HepG2 (cell line): ENCODE data around the gene YPEL4. TPM values are rescaled to one million over a fixed set of nuclear protein-coding genes. Genes with fewer than 3 reads are reported as not detected.

Experiments used
- AKNA ChIP-seq: sonication (generic); formaldehyde crosslinking; IDR thresholded peaks from 2 replicates; pipeline ENCODE4 v1.4.0; 2020; ENCODE audit warnings: missing genetic modification reagents, borderline replicate concordance
- FOXP1 ChIP-seq, 2 experiments: fragments of 450-650 bp in 1 of 2; IDR thresholded peaks; 2 replicates each; pipeline ENCODE4 v1.6.1; 2017 to 2018; ENCODE audit warnings: antibody characterized with exemption in 1 of 2
- HOXD1 ChIP-seq: sonication (generic); formaldehyde crosslinking; IDR thresholded peaks from 2 replicates; pipeline ENCODE4 v1.5.0; 2020; ENCODE audit warnings: missing genetic modification reagents
- MYC ChIP-seq: sonication (generic); formaldehyde crosslinking; IDR thresholded peaks from 2 replicates; pipeline ENCODE4 v1.9.0; 2021; ENCODE audit warnings: missing genetic modification reagents, borderline replicate concordance
- SCMH1 ChIP-seq: sonication (generic); formaldehyde crosslinking; IDR thresholded peaks from 2 replicates; pipeline ENCODE4 v1.9.0; 2021; ENCODE audit warnings: missing genetic modification reagents, mild to moderate bottlenecking, borderline replicate concordance
- THYN1 ChIP-seq: sonication (generic); formaldehyde crosslinking; IDR thresholded peaks from 2 replicates; pipeline ENCODE4 v1.8.1; 2023; ENCODE audit warnings: low read depth, mild to moderate bottlenecking, moderate library complexity, missing genetic modification reagents, borderline replicate concordance
- ZNF251 ChIP-seq: sonication (generic); formaldehyde crosslinking; IDR thresholded peaks from 2 replicates; pipeline ENCODE4 v1.9.0; 2021; ENCODE audit warnings: mild to moderate bottlenecking, missing genetic modification reagents
- ZNF292 ChIP-seq: sonication (generic); formaldehyde crosslinking; IDR thresholded peaks from 2 replicates; pipeline ENCODE4 v1.8.1; 2022; ENCODE audit warnings: mild to moderate bottlenecking, low read depth, missing genetic modification reagents, borderline replicate concordance
- polyA plus RNA-seq, 8 experiments: library from polyadenylated mRNA; depleted of rRNA in 3 of 8; stranded (reverse) in 7 of 8; unstranded in 1 of 8; fragments of >200 nt; fragmentation: Illumina TruSeq in 4 of 8; extraction: Trizol in 4 of 8; gene quantifications; 2 replicates each; pipeline versions ENCODE4 v1.2.1 to v1.2.3, GENCODE V29; 2011 to 2016; ENCODE audit warnings: low read depth in 4 of 8, missing spikeins in 1 of 8, mixed read lengths in 1 of 8; ENCODE audit not compliant: insufficient read depth in 1 of 8
- total RNA-seq, 5 experiments: library from RNA; depleted of rRNA; stranded (reverse); fragments of >200 nt; fragmentation: Illumina TruSeq; extraction: Trizol; gene quantifications; 2 replicates each; pipeline ENCODE4 v1.2.3, GENCODE V29; 2016; ENCODE audit warnings: low read depth in 1 of 5
- TF ChIP-seq, protein P1 (sequence below): sonication (generic); formaldehyde crosslinking; IDR thresholded peaks from 2 replicates; pipeline ENCODE4 v1.8.0; 2022; ENCODE audit warnings: mild to moderate bottlenecking, missing genetic modification reagents; ENCODE audit not compliant: insufficient replicate concordance
- TF ChIP-seq, protein P2 (sequence below): sonication (generic); formaldehyde crosslinking; IDR thresholded peaks from 2 replicates; pipeline ENCODE4 v1.4.0; 2020; ENCODE audit warnings: mild to moderate bottlenecking, low read depth, missing genetic modification reagents

Gene YPEL4
- total and polyA plus RNA-seq, 2 of the 13 experiments (the other 11 are each of a cell fraction or from before 2014, with no cell fraction given): 0.04 TPM; not detected in 1

DNA sequence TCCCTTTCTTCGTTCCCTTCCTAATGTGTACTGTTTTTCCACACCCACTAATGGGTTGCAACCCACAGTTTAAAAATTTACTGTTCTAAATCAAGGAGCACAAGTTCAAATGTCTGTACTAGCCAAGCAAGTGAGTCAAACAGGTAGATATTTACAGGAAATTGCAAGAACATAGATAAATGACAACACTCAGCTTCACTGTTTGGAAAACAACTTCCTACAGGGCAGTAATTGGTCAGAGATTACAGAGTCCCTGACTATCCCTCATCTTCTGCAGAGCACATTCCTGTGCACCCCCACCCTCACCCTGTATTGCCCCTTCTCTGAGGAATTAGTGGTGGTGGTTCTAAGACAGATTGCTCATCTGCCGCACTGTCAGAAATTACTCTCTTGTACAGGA lies 50.3 kb downstream of the YPEL4 start (continued):
- TF ChIP-seq, protein P1, sequence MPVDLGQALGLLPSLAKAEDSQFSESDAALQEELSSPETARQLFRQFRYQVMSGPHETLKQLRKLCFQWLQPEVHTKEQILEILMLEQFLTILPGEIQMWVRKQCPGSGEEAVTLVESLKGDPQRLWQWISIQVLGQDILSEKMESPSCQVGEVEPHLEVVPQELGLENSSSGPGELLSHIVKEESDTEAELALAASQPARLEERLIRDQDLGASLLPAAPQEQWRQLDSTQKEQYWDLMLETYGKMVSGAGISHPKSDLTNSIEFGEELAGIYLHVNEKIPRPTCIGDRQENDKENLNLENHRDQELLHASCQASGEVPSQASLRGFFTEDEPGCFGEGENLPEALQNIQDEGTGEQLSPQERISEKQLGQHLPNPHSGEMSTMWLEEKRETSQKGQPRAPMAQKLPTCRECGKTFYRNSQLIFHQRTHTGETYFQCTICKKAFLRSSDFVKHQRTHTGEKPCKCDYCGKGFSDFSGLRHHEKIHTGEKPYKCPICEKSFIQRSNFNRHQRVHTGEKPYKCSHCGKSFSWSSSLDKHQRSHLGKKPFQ (CRISPR knock-in tag): no peak
- TF ChIP-seq MYC (CRISPR knock-in tag) (no peak), SCMH1 (CRISPR knock-in tag) (no peak), ZNF292 (CRISPR knock-in tag) (no peak), ZNF251 (no peak), AKNA (CRISPR knock-in tag) (no peak), HOXD1 (CRISPR knock-in tag) (no peak), THYN1 (CRISPR knock-in tag) (no peak), FOXP1 (IDR thresholded peaks at IDR 0.05) (no peak), FOXP1 (CRISPR knock-in tag; IDR thresholded peaks at IDR 0.05) (no peak)
- TF ChIP-seq, protein P2, sequence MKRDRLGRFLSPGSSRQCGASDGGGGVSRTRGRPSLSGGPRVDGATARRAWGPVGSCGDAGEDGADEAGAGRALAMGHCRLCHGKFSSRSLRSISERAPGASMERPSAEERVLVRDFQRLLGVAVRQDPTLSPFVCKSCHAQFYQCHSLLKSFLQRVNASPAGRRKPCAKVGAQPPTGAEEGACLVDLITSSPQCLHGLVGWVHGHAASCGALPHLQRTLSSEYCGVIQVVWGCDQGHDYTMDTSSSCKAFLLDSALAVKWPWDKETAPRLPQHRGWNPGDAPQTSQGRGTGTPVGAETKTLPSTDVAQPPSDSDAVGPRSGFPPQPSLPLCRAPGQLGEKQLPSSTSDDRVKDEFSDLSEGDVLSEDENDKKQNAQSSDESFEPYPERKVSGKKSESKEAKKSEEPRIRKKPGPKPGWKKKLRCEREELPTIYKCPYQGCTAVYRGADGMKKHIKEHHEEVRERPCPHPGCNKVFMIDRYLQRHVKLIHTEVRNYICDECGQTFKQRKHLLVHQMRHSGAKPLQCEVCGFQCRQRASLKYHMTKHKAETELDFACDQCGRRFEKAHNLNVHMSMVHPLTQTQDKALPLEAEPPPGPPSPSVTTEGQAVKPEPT (CRISPR knock-in tag): no peak
